ENCODE measurements around the gene GKAP1. TPM values are rescaled to one million over a fixed set of nuclear protein-coding genes. Genes with fewer than 3 reads are reported as not detected.

GKAP1 gene
- total RNA-seq, 1 experiment from 2014 or later = 5.8 TPM

GRCh38 chr9:83778164-83778563 is 39.4 kb downstream of the GKAP1 start:
- intact Hi-C loops (cut with micrococcal nuclease) = no loop called here
- BruUV-seq (replicated peaks) = no TSS peak
- CTCF ChIA-PET = interaction anchor here (0.6 kb wide), 1 partner anchor 176 kb away, joined by 3 read pairs; no protein-coding TSS in a partner anchor
- H3K4me1 Mint-ChIP-seq (ENCODE audit: insufficient read depth, unreplicated experiment) = no peaks in the 10 kb centered on the region
- no peak for TF ChIP-seq CTCF (IDR thresholded peaks at IDR 0.05; ENCODE audit: unreplicated experiment)
- no peak overlapping the region for H3K4me3 Mint-ChIP-seq (ENCODE audit: unreplicated experiment)
- H3K9me3 Mint-ChIP-seq (ENCODE audit: unreplicated experiment) = no peaks in the 10 kb centered on the region
- DNase-seq (ENCODE audit: unreplicated experiment) = no peak
- H3K36me3 Mint-ChIP-seq (ENCODE audit: insufficient read depth, unreplicated experiment) = peaks cover 4% of the 10 kb centered on the region
- no peak overlapping the region for H3K27ac Mint-ChIP-seq (ENCODE audit: low read depth, unreplicated experiment)
- no peaks in the 10 kb centered on the region for H3K27me3 Mint-ChIP-seq (ENCODE audit: insufficient read depth, unreplicated experiment)
- POLR2A ChIA-PET = no interaction called here

GRCh38 chr9:83775932-83776331 is 41.6 kb downstream of the GKAP1 start:
- intact Hi-C loops (cut with micrococcal nuclease) = no loop called here
- Mint-ChIP-seq H3K9me3 (ENCODE audit: unreplicated experiment) (no peaks in the 10 kb centered on the region), H3K4me1 (ENCODE audit: insufficient read depth, unreplicated experiment) (no peaks in the 10 kb centered on the region), H3K27me3 (ENCODE audit: insufficient read depth, unreplicated experiment) (no peaks in the 10 kb centered on the region), H3K27ac (ENCODE audit: low read depth, unreplicated experiment) (no peak overlapping the region), H3K4me3 (ENCODE audit: unreplicated experiment) (no peak overlapping the region), H3K36me3 (ENCODE audit: insufficient read depth, unreplicated experiment) (no peaks in the 10 kb centered on the region)
- no peak for TF ChIP-seq CTCF (IDR thresholded peaks at IDR 0.05; ENCODE audit: unreplicated experiment)
- no TSS peak for BruUV-seq (replicated peaks)
- ChIA-PET POLR2A (interaction anchor here (1.2 kb wide), 1 partner anchor 68 kb away, joined by 4 read pairs; the partner anchor contains the start of gene UBQLN1), CTCF (interaction anchor here (0.6 to 1.1 kb wide), 2 partner anchors 16 to 568 kb away, joined by 3 to 6 read pairs; no protein-coding TSS in a partner anchor)
- no peak for DNase-seq (ENCODE audit: unreplicated experiment)

DNA sequence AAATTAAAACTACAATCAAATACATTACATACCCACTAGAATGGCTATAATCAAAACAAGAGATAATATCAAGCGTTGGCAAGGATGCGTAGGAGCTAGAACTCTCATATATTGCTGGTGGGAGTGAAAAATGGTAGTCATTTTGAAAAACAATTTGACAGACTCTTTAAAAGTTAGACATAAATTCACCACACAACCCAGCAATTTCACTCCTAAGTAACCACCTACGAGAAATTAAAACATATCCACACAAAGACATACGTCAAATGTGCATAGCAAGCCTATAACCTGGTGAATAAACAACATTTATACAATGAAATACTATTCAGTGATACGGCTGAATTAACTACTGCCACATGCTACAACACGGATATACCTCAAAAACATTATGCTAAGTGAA is 44.7 kb downstream of the GKAP1 start:
- H3K27me3 Mint-ChIP-seq (ENCODE audit: insufficient read depth, unreplicated experiment) = no peaks in the 10 kb centered on the region
- no peaks in the 10 kb centered on the region for H3K36me3 Mint-ChIP-seq (ENCODE audit: insufficient read depth, unreplicated experiment)
- CTCF ChIA-PET = no interaction called here
- no peak for TF ChIP-seq CTCF (IDR thresholded peaks at IDR 0.05; ENCODE audit: unreplicated experiment)
- intact Hi-C loops (cut with micrococcal nuclease) = no loop called here
- no peaks in the 10 kb centered on the region for H3K9me3 Mint-ChIP-seq (ENCODE audit: unreplicated experiment)
- POLR2A ChIA-PET = no interaction called here
- H3K27ac Mint-ChIP-seq (ENCODE audit: low read depth, unreplicated experiment) = no peak overlapping the region
- no peak for DNase-seq (ENCODE audit: unreplicated experiment)
- H3K4me3 Mint-ChIP-seq (ENCODE audit: unreplicated experiment) = no peak overlapping the region
- no peaks in the 10 kb centered on the region for H3K4me1 Mint-ChIP-seq (ENCODE audit: insufficient read depth, unreplicated experiment)
- no TSS peak for BruUV-seq (replicated peaks)

DNA sequence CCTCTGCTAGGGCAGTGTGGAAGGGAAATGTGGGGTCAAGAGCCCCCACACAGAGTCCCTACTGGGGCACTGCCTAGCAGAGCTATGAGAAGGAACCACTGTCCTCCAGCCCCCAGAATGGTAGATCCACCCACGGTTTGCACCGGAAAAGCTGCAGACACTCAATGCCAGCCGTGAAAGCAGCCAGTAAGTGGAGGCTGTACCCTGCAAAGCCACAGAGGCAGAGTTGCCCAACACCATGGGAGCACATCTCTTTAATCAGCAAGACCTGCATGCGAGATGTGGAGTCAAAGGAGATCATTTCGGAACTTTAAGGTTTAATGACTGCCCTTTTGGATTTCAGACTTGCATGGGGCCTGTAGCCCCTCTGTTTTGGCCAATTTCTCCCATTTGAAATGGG is 52.2 kb downstream of the GKAP1 start:
- DNase-seq (ENCODE audit: unreplicated experiment) = no peak
- no peak overlapping the region for H3K4me3 Mint-ChIP-seq (ENCODE audit: unreplicated experiment)
- H3K27ac Mint-ChIP-seq (ENCODE audit: low read depth, unreplicated experiment) = no peak overlapping the region
- no TSS peak for BruUV-seq (replicated peaks)
- CTCF ChIA-PET = interaction anchor here (0.6 kb wide), 2 partner anchors 51 to 1854 kb away, joined by 3 read pairs; no protein-coding TSS in a partner anchor
- H3K27me3 Mint-ChIP-seq (ENCODE audit: insufficient read depth, unreplicated experiment) = no peaks in the 10 kb centered on the region
- H3K9me3 Mint-ChIP-seq (ENCODE audit: unreplicated experiment) = peaks cover 8% of the 10 kb centered on the region
- no peaks in the 10 kb centered on the region for H3K36me3 Mint-ChIP-seq (ENCODE audit: insufficient read depth, unreplicated experiment)
- H3K4me1 Mint-ChIP-seq (ENCODE audit: insufficient read depth, unreplicated experiment) = no peaks in the 10 kb centered on the region
- POLR2A ChIA-PET = no interaction called here
- intact Hi-C loops (cut with micrococcal nuclease) = no loop called here
- TF ChIP-seq CTCF (IDR thresholded peaks at IDR 0.05; ENCODE audit: unreplicated experiment) = no peak

Data from MCF 10A (cell line).